ENCODE results near the gene ZDHHC14. TPM values are rescaled to one million over a fixed set of nuclear protein-coding genes. Genes with fewer than 3 reads are reported as not detected.

ZDHHC14 gene
- total and polyA plus RNA-seq, 2 experiments from 2014 or later: 3.0 to 7.4 TPM

GRCh38 chr6:157635388-157636244, 254.6 kb downstream of the ZDHHC14 start:
- Histone ChIP-seq H3K4me3 (no peak overlapping the region), H3K36me3 (ENCODE audit: insufficient read depth) (no peaks in the 10 kb centered on the region), H3K4me2 (no peak overlapping the region), H4K20me1 (replicated peaks; ENCODE audit: insufficient read depth) (no peaks in the 10 kb centered on the region), H2AFZ (no peak overlapping the region; the same call in 1 of the 2 replicates), H3K4me1 (ENCODE audit: insufficient read depth) (no peaks in the 10 kb centered on the region), H3K27ac (ENCODE audit: low read depth) (no peak overlapping the region), H3K27me3 (ENCODE audit: insufficient read depth) (no peaks in the 10 kb centered on the region), H3K9me2 (ENCODE audit: insufficient read depth) (no peaks in the 10 kb centered on the region), H3F3A (replicated peaks; ENCODE audit: low read depth) (no peaks in the 10 kb centered on the region), H3K79me2 (replicated peaks; ENCODE audit: insufficient read depth) (no peaks in the 10 kb centered on the region)
- DNase-seq (ENCODE audit: low spot score): peak; percentile 34
- H3K9me3 Mint-ChIP-seq: no peaks in the 10 kb centered on the region
- no peaks in the 10 kb centered on the region; the same call in 2 of the 3 replicates for H3K36me3 Mint-ChIP-seq (ENCODE audit: low read depth)
- peak; percentile 84 for ATAC-seq
- TF ChIP-seq EZH2 (IDR thresholded peaks at IDR 0.05; ENCODE audit: low read depth, unreplicated experiment): no peak
- no peak for TF ChIP-seq ZNF331 (CRISPR knock-in tag; IDR thresholded peaks at IDR 0.05; ENCODE audit: low read depth)
- no peak for TF ChIP-seq JUNB (IDR thresholded peaks at IDR 0.05; ENCODE audit: unreplicated experiment)
- no peak for TF ChIP-seq REST (IDR thresholded peaks at IDR 0.05; ENCODE audit: unreplicated experiment)
- TF ChIP-seq POLR2AphosphoS5 (IDR thresholded peaks at IDR 0.05; ENCODE audit: low read depth): no peak
- TF ChIP-seq STAT1 (IDR thresholded peaks at IDR 0.05; ENCODE audit: unreplicated experiment): no peak
- no peak for TF ChIP-seq CTCF (conservative IDR thresholded peaks at IDR 0.05; ENCODE audit: low read depth in 2 of 2)
- TF ChIP-seq EZH2phosphoT487 (IDR thresholded peaks at IDR 0.05; ENCODE audit: unreplicated experiment): no peak
- TF ChIP-seq ZNF114 (CRISPR knock-in tag; IDR thresholded peaks at IDR 0.05): no peak
- peaks cover 15% of the 10 kb centered on the region for H3K27me3 Mint-ChIP-seq (ENCODE audit: insufficient read depth, low read depth, poor library complexity)
- H3K4me3 Mint-ChIP-seq: no peak overlapping the region
- peaks cover 5% of the 10 kb centered on the region for H3K4me1 Mint-ChIP-seq
- no peak overlapping the region for H3K27ac Mint-ChIP-seq

GRCh38 chr6:157637516-157637915, 256.5 kb downstream of the ZDHHC14 start:
- no peak overlapping the region for H3K4me3 Mint-ChIP-seq
- Histone ChIP-seq H3K4me1 (ENCODE audit: insufficient read depth) (no peaks in the 10 kb centered on the region), H3K36me3 (ENCODE audit: insufficient read depth) (no peaks in the 10 kb centered on the region), H3K4me3 (no peak overlapping the region), H3K27me3 (ENCODE audit: insufficient read depth) (no peaks in the 10 kb centered on the region), H3K27ac (ENCODE audit: low read depth) (no peak overlapping the region), H4K20me1 (replicated peaks; ENCODE audit: insufficient read depth) (no peaks in the 10 kb centered on the region), H3K79me2 (replicated peaks; ENCODE audit: insufficient read depth) (no peaks in the 10 kb centered on the region), H2AFZ (no peak overlapping the region), H3K4me2 (no peak overlapping the region), H3K9me2 (ENCODE audit: insufficient read depth) (no peaks in the 10 kb centered on the region), H3F3A (replicated peaks; ENCODE audit: low read depth) (no peaks in the 10 kb centered on the region)
- DNase-seq (ENCODE audit: low spot score) (no peak), ATAC-seq (no peak)
- no peak overlapping the region for H3K27ac Mint-ChIP-seq
- no peaks in the 10 kb centered on the region for H3K9me3 Mint-ChIP-seq
- peaks cover 15% of the 10 kb centered on the region for H3K27me3 Mint-ChIP-seq (ENCODE audit: insufficient read depth, low read depth, poor library complexity)
- peaks cover 5% of the 10 kb centered on the region for H3K4me1 Mint-ChIP-seq
- H3K36me3 Mint-ChIP-seq (ENCODE audit: low read depth): no peaks in the 10 kb centered on the region; the same call in 2 of the 3 replicates
- TF ChIP-seq REST (IDR thresholded peaks at IDR 0.05; ENCODE audit: unreplicated experiment) (no peak), NANOG (IDR thresholded peaks at IDR 0.05; ENCODE audit: borderline replicate concordance) (no peak), ETS1 (IDR thresholded peaks at IDR 0.05) (no peak), CTCF (conservative IDR thresholded peaks at IDR 0.05; ENCODE audit: low read depth in 2 of 2) (no peak)
